Activated T-helper 2 cell treated with anti-CD3 and anti-CD28 coated beads, Interferon-gamma antibody, Interleukin-2, Interleukin-4, amounts not matched to agents 10 μg/mL and 5 μg/mL and 100 μg/mL, durations not matched to agents 14 hours and 24 hours and 36 hours (primary cell): ENCODE data around the gene DLL3. TPM values are rescaled to one million over a fixed set of nuclear protein-coding genes. Genes with fewer than 3 reads are reported as not detected.

Experiments used
- DNase-seq: peaks from one replicate; pipeline ENCODE4 v3.0.0; 2021; ENCODE audit warnings: low spot score
- H3K27ac Mint-ChIP-seq: one replicate; pipeline ENCODE4 v1.8.0; 2021; ENCODE audit warnings: mixed read lengths
- H3K27me3 Mint-ChIP-seq: one replicate; pipeline ENCODE4 v1.8.0; 2021; ENCODE audit warnings: low read depth, mixed read lengths
- H3K36me3 Mint-ChIP-seq: one replicate; pipeline ENCODE4 v1.8.0; 2021; ENCODE audit warnings: low read depth, mixed read lengths
- H3K4me1 Mint-ChIP-seq: one replicate; pipeline ENCODE4 v1.8.0; 2021; ENCODE audit warnings: low read depth, mixed read lengths
- H3K4me3 Mint-ChIP-seq: one replicate; pipeline ENCODE4 v1.8.0; 2021; ENCODE audit warnings: low read depth, mild to moderate bottlenecking, moderate library complexity, mixed read lengths
- H3K9me3 Mint-ChIP-seq: one replicate; pipeline ENCODE4 v1.8.0; 2021; ENCODE audit warnings: mixed read lengths
- intact Hi-C: fragments of 100-400 bp; cut with micrococcal nuclease; formaldehyde crosslinking; loops from one replicate; pipeline ENCODE4 v1.15.1; 2023
- total RNA-seq: library from RNA; stranded (reverse); gene quantifications from 2 replicates; pipeline ENCODE4 v1.2.3, GENCODE V29; 2022

The DLL3 gene
- total RNA-seq, 1 donor from 2014 or later = 1.6 TPM

GRCh38 chr19:39550197-39550596 is 51.5 kb downstream of the DLL3 start:
- DNase-seq = no peak
- intact Hi-C loops = no loop called here
- no peaks in the 10 kb centered on the region for H3K9me3 Mint-ChIP-seq
- H3K27me3 Mint-ChIP-seq = no peaks in the 10 kb centered on the region
- peaks cover 16% of the 10 kb centered on the region for H3K4me1 Mint-ChIP-seq
- no peak overlapping the region for H3K4me3 Mint-ChIP-seq
- no peak overlapping the region for H3K27ac Mint-ChIP-seq
- no peaks in the 10 kb centered on the region for H3K36me3 Mint-ChIP-seq

DNA sequence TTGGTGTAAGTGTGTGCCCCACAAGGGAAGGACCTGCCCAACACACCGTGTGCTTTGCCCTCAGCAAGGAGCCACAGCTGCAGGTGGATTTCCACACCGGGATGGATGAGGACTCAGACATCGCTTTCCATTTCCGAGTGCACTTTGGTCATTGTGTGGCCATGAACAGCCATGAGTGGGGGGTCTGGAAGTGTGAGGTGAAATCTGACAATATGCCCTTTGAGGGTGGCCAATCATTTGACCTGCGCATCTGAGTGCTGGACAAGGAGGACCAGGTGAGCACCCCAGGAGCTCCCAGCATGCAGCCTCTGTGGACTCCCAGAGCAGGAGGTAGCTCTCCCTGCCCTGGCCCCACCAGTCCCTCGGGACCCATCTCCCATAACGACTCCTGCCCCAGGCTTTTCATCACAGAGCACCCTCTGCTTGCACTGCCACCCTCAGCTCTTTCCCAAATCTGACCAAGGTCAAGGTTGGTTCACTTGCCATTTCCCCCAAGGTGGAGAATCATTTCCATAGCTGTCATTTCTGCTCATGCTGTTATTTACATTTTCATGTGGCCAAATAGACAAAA is 54.4 kb downstream of the DLL3 start:
- H3K27ac Mint-ChIP-seq = no peak overlapping the region
- intact Hi-C loops = no loop called here
- peaks cover 24% of the 10 kb centered on the region for H3K4me1 Mint-ChIP-seq
- no peaks in the 10 kb centered on the region for H3K27me3 Mint-ChIP-seq
- no peak for DNase-seq
- no peaks in the 10 kb centered on the region for H3K36me3 Mint-ChIP-seq
- no peaks in the 10 kb centered on the region for H3K9me3 Mint-ChIP-seq
- no peak overlapping the region for H3K4me3 Mint-ChIP-seq

DNA sequence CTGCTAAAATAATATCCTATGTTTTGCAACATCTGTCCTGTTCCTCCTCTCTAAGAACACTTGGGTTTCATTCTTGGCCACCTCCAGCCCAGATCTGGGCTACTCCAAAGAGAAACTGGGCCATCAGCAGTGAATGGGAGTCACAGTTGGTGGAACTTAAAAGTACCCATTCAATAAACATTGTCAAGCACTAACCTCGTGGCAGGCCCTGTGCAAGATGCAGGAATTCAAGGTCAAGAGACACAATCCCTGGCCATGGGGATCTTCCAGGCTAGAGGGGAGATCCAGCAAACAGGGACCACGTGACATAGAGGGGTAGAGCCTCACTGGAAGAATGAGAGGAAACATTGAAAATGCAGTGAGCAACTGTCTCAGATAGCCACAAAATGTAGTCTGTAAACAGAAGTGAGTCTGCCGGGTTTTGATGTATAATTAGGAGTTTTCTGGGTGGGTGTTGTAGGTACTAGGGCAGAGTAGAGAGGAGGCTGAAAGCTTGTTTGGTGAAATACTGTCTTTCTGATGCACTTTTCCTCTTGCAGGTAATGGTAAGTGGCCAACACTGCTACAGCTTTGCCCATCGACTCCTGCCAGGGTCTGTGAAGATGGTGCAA is 56.1 kb downstream of the DLL3 start:
- no peaks in the 10 kb centered on the region for H3K9me3 Mint-ChIP-seq
- H3K4me3 Mint-ChIP-seq = no peak overlapping the region
- intact Hi-C loops = no loop called here
- H3K4me1 Mint-ChIP-seq = peaks cover 34% of the 10 kb centered on the region
- DNase-seq = no peak
- no peaks in the 10 kb centered on the region for H3K27me3 Mint-ChIP-seq
- H3K27ac Mint-ChIP-seq = no peak overlapping the region
- H3K36me3 Mint-ChIP-seq = no peaks in the 10 kb centered on the region

GRCh38 chr19:39555883-39556282 is 57.1 kb downstream of the DLL3 start:
- H3K4me3 Mint-ChIP-seq = no peak overlapping the region
- H3K4me1 Mint-ChIP-seq = peaks cover 32% of the 10 kb centered on the region
- DNase-seq = no peak
- no peak overlapping the region for H3K27ac Mint-ChIP-seq
- intact Hi-C loops = no loop called here
- no peaks in the 10 kb centered on the region for H3K27me3 Mint-ChIP-seq
- H3K36me3 Mint-ChIP-seq = no peaks in the 10 kb centered on the region
- H3K9me3 Mint-ChIP-seq = no peaks in the 10 kb centered on the region

Other genes with a start within 250 kb of the DLL3 start
- not detected in 2 replicates for gene IFNL2, start 230.6 kb upstream of the DLL3 start, total RNA-seq
- gene IFNL1, start 202.5 kb upstream of the DLL3 start, total RNA-seq = not detected in 2 replicates
- gene LRFN1, start 178.1 kb upstream of the DLL3 start, total RNA-seq = 4.4 and 4.5 TPM in 2 replicates
- gene GMFG, start 162.9 kb upstream of the DLL3 start, total RNA-seq = 350 and 364 TPM in 2 replicates
- gene SAMD4B, start 156.5 kb upstream of the DLL3 start, total RNA-seq = 64.0 TPM in 2 replicates
- 49.5 and 51.1 TPM in 2 replicates for gene PAF1, start 107.8 kb upstream of the DLL3 start, total RNA-seq
- gene MED29, start 107.6 kb upstream of the DLL3 start, total RNA-seq = 32.3 and 34.7 TPM in 2 replicates
- 45.4 and 46.9 TPM in 2 replicates for gene ZFP36, start 92.1 kb upstream of the DLL3 start, total RNA-seq
- gene PLEKHG2, start 86.3 kb upstream of the DLL3 start, total RNA-seq = 49.8 and 50.7 TPM in 2 replicates
- gene RPS16, start 63.0 kb upstream of the DLL3 start, total RNA-seq = 2,627 and 2,674 TPM in 2 replicates
- gene SUPT5H, start 53.4 kb upstream of the DLL3 start, total RNA-seq = 163 and 169 TPM in 2 replicates
- gene TIMM50, start 18.1 kb upstream of the DLL3 start, total RNA-seq = 110 and 115 TPM in 2 replicates
- not detected in 2 replicates for gene SELENOV, start 16.2 kb downstream of the DLL3 start, total RNA-seq
- gene EID2B, start 33.9 kb downstream of the DLL3 start, total RNA-seq = 3.5 and 4.1 TPM in 2 replicates
- gene EID2, start 41.2 kb downstream of the DLL3 start, total RNA-seq = 17.2 and 18.3 TPM in 2 replicates
- not detected in 2 replicates for gene LGALS13, start 103.6 kb downstream of the DLL3 start, total RNA-seq
- gene LGALS16, start 157.0 kb downstream of the DLL3 start, total RNA-seq = not detected in 2 replicates
- not detected in 2 replicates for gene LGALS14, start 205.5 kb downstream of the DLL3 start, total RNA-seq
- 0.30 TPM in 1 of 2 replicates, not detected in the other for gene CLC, start 239.1 kb downstream of the DLL3 start, total RNA-seq